ENCODE results near the gene FGF10. TPM values are rescaled to one million over a fixed set of nuclear protein-coding genes. Genes with fewer than 3 reads are reported as not detected.

Gene FGF10
- total RNA-seq, 1 experiment from 2014 or later, result not detected

DNA sequence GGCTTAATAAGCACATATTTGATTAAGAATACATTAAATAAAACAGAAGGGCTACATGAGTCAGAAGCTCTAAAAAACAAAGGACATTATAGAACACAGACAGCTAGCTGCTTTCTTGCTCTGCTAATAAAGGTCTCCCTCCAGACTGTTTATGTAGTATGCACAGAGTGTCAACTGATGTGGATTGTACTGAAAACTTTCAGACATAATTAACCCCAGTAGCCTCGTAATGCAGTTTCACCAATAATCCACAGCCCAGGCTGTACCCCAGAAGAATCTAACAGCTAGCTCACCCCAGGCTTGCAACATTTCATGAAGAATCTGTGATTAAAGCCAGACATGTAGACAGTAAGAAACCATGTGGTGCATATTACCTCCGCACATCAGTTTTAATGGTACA is 30.8 kb downstream of the FGF10 start:
- no peak for DNase-seq (ENCODE audit: low spot score)

- DNase-seq (ENCODE audit: low spot score), result no peak
Measured at GRCh38 chr5:44356231-44356630, 33.0 kb downstream of the FGF10 start.

DNA sequence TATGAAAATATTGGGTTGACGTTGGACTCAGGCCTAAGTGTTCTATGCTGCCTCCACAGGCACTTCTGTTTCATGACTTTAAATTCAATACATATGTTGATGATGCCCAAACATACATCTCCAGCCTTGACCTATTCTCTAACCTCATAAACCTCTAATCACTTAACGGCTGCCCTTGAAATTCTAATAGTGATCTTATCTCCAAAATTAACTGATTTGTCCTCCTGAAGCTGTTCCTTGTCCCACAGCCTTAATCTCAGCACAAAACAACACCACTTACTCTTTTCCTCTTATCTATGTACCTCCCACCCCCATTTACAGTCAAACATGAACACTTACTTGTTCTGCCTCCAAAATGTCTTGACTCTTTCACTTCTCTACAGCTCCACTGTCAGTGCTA is 43.3 kb downstream of the FGF10 start:
- no peak for DNase-seq (ENCODE audit: low spot score)

DNA sequence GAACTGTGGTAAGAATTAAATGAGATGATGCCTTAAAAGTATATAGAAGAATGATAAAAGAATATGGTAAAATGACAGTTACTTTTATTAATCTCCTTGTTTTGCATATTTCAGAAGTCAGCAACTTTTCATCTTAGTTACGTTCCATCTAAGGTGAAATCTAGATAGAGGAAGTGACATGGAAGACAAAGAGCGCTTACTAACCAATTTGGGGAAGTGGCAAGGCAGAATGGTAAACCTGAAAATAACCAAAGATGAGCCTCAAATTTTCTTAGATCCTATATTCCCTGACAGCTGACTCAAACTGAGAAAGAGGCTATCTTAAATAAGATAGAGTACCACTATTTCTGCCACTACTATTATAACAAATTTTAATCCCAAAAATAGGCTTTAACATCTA is 52.5 kb downstream of the FGF10 start:
- no peak for DNase-seq (ENCODE audit: low spot score)

DNA sequence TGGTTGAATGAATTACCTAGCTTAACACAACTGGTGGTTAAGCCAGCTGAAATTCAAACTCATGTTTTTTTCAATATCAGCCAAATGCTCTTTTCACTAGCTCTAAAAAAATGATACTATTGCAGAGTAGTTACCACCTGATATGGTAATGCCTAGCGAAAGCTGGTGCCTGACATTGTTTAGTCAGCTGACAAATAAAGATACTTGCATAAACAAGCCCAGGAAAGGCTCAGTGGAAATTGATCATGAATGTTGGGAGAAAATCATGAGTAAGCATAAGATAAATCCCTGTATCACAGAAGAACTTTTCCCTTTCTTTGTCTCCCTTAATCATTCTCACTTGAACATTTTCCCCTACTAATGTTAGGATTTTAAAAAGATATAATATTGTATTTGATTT is 54.6 kb downstream of the FGF10 start:
- no peak for DNase-seq (ENCODE audit: low spot score)

DNA sequence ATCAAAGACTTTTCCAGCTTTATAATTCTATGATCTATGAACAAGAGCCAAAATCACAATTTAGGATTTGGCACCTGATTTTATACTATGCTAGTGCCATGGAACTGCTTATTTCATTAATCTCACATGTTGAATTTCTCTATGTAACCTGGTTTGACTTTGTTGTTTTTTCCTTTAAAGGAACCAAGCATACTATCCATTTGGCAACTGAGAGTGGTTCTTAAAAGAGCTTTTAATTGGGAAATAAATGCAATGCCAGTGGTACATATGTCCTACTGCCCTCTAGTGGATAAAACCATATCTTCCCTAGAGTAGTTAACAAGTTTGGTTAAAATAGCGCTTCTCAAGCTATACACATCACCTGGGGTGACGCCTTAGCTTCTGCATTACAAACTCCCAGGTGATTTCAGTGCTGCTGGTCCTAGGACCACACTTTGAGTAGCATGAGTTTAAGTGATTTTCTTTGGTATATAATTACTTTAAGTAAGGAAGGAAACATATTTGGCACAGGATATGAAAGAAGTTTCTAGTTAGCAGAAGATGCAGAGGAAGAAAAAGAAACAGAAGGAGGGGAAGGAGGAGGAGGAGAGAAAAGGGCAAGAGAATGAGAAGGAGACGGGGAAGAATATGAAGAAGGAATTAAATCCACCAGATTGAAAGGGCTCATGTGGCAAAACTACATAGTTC is 56.8 kb downstream of the FGF10 start:
- peak; percentile 81 for DNase-seq (ENCODE audit: low spot score)

- no peak for DNase-seq (ENCODE audit: low spot score)
Measured at GRCh38 chr5:44331471-44332050, 57.7 kb downstream of the FGF10 start.

DNA sequence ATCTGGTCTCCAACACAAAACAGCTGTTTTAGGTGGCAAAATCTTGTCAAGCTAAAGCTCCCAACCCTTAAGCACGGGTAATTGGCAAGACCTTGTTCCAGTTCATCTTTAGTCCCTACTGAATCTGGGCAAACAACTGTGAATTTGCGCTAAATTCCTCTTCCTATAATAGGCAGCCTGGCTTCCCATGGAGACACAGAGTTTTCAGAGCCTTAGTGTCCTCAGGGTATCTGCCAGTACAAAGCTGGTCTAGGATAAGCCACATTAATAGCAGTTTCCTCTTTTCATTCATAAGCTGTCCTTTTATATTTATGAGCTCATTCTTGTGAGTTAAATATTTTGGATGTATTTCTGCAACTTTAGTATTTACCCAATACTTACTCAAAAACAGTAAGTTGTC is 59.5 kb downstream of the FGF10 start:
- DNase-seq (ENCODE audit: low spot score), result no peak

- DNase-seq (ENCODE audit: low spot score), result no peak
Measured at GRCh38 chr5:44321144-44321725, 68.0 kb downstream of the FGF10 start.

DNA sequence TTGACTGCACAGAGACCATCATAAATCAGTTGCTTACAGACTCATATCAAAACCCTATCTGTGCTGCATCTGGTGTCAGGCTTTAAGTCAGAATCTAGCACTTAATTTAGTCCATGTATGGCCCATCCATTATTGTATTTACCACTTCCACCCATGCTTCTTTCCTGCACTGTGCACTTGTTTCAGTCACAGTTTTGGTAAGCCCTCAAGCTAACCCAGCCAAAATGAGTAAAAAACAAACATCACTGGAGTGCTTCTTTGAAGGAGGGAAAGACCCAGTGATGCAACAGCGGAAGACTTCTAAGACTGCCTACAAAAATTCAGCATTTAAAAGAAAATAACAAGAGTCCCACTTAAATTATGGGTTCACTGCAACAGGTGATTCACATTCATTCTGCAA is 69.0 kb downstream of the FGF10 start:
- DNase-seq (ENCODE audit: low spot score), result no peak

GRCh38 chr5:44318883-44319282 is 70.3 kb downstream of the FGF10 start:
- DNase-seq (ENCODE audit: low spot score), result no peak

DNA sequence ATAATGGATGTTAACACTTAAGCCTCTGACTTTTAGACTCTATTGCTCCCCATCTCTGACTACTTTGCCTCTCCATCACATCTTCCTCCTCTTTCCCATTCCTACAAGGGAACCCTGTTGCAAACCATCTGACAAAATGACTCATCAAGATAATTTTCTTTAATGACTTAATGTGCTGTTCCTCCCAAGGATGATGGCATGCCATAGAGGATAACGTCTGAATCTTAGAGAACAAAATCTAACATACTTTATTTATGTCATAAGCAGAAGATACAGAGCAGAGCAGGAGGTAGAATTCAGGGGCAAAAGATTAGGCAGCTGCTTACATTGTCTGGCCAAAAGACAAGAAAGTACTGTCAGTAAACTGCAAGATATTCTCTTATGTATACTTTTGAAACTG is 76.8 kb downstream of the FGF10 start:
- no peak for DNase-seq (ENCODE audit: low spot score)

- DNase-seq (ENCODE audit: low spot score), result no peak
Measured at GRCh38 chr5:44300551-44300950, 88.7 kb downstream of the FGF10 start.

DNA sequence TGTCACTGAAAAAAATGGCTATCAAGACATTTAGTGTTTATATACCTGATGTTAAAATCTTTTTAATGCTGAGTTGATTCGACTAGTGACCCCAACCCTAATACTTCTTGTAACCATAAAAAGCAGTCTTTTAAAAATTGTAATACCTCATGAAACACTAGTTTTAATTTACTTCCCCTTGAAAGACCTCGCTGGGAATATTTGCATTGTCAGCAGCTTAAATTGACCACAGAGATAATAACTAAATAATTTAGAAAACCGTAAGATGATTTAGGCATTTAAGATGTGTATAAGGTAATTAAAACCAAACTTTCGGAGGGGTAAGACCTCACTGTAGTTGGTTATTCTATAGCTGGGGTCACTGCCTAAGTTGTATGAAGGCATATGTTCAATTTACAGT is 89.8 kb downstream of the FGF10 start:
- no peak for DNase-seq (ENCODE audit: low spot score)

DNA sequence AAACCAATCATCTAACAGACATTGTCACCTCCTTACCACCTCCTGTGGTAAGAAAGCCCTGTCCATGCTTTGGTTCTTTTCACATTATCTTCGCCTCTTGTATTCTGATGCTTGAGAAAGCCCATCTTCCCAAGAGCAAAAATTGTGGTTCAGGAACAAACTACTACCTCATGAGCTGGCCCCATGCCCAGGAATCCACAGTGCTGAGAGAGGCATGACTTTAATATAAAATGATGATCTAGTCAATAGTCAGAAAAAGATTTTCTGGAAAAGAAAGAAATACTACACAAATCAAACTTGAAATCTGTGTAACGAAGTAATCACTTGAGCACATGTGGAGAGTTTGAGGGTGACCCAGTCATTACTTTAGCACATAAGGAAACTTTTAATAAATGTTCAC is 94.7 kb downstream of the FGF10 start:
- DNase-seq (ENCODE audit: low spot score), result no peak

GRCh38 chr5:44292736-44293135 is 96.5 kb downstream of the FGF10 start:
- DNase-seq (ENCODE audit: low spot score), result no peak

DNA sequence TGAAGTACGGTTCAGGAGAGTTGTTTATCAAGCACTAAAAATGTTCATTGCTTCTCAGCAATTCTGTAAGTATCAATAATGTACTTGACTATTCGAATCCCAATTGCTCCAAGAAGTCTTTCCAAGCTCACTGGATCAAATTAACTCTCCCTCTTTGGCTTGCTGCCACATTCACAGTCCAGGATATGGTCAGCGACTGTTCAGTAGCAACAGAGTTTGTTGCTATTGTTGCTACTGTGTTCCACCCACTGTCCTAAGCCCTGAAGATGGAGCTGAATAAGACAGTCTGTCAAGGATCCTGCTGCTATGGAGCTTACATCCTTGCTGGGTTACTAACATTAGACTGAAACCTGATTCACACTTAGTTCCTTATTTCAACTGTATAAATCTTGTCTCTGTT is 110.8 kb downstream of the FGF10 start:
- DNase-seq (ENCODE audit: low spot score), result no peak

DNA sequence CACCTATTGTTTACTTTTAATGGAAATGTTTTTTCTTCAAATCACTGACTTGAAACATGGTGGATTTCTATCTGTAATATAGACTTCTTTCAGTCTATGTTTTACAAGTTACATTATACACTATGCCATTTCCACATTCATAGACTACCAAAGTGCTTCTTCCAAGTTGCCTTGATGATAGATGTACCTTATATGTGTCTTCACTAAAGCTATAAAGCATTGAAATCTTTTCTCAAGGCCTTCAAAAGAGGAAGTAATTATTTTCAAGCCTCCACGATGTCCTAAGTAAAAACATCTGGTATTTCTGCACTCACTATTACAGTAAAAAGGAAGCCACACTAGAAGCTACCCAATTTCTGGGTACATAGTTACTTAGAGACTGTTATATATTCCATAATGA is 113.3 kb downstream of the FGF10 start:
- DNase-seq (ENCODE audit: low spot score), result no peak

DNA sequence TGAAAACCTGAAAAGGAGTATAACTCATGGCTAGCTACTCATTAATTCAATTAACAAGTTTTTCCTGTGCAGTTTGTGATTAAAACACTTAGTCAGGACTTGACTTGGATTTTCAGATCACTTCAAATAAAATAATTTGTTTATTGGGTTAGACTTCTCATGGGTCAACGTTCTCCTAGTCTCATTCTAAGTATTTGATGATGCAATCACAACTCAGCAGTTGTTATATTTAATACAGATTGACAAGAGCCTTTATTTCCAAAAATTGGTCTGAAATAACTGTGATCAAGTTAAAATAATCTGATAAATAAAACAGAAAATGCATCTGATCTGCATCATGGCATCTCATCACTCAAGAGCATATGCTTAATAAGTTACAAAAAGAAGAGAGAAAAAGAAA is 113.9 kb downstream of the FGF10 start:
- no peak for DNase-seq (ENCODE audit: low spot score)

GRCh38 chr5:44267909-44268308 is 121.3 kb downstream of the FGF10 start:
- no peak for DNase-seq (ENCODE audit: low spot score)

GRCh38 chr5:44266882-44267576 is 122.2 kb downstream of the FGF10 start:
- no peak for DNase-seq (ENCODE audit: low spot score)

GRCh38 chr5:44265713-44266112 is 123.5 kb downstream of the FGF10 start:
- DNase-seq (ENCODE audit: low spot score), result no peak

GRCh38 chr5:44260793-44261192 is 128.4 kb downstream of the FGF10 start:
- DNase-seq (ENCODE audit: low spot score), result no peak

Measured in HT-29 (cell line).